Natural killer cell treated with Interleukin-12 subunit alpha and Interleukin-12 subunit beta and Interleukin-15 and Interleukin-18, amount 100 ng/mL, for 72 hours (primary cell): Measurements from ENCODE around the gene KLHL9. TPM values are rescaled to one million over a fixed set of nuclear protein-coding genes. Genes with fewer than 3 reads are reported as not detected.

Experiments used
- ATAC-seq, 2 donors: fragments of 150-1000 bp; cut with Tn5 transposase in 1 of 2; sonication (Bioruptor Pico), chemical (Tn5 transposase) in 1 of 2; 2 replicates each; pipeline ENCODE4 v1.10.0; 2021
- DNase-seq: peaks from one replicate; pipeline ENCODE4 v3.0.0; 2022; ENCODE audit warnings: low spot score
- H3K27ac Mint-ChIP-seq, 2 donors: 1 replicate in 1 of 2; 2 replicates in 1 of 2; pipeline ENCODE4 v1.8.0; 2022; ENCODE audit warnings: mixed read lengths in 2 of 2, mild to moderate bottlenecking in 1 of 2, moderate library complexity in 1 of 2
- H3K27me3 Mint-ChIP-seq, 2 donors: 1 replicate in 1 of 2; 2 replicates in 1 of 2; pipeline ENCODE4 v1.8.0; 2022; ENCODE audit warnings: mixed read lengths in 2 of 2
- H3K36me3 Mint-ChIP-seq: one replicate; pipeline ENCODE4 v1.8.0; 2022; ENCODE audit warnings: mixed read lengths
- H3K4me1 Mint-ChIP-seq, 2 donors: 1 replicate in 1 of 2; 2 replicates in 1 of 2; pipeline ENCODE4 v1.8.0; 2022; ENCODE audit warnings: low read depth in 2 of 2, mixed read lengths in 2 of 2, mild to moderate bottlenecking in 1 of 2
- H3K4me3 Mint-ChIP-seq: one replicate; pipeline ENCODE4 v1.8.0; 2022; ENCODE audit warnings: mixed read lengths
- H3K9me3 Mint-ChIP-seq: 2 replicates; pipeline ENCODE4 v1.8.0; 2022; ENCODE audit warnings: mixed read lengths
- total RNA-seq, 2 donors: library from RNA; stranded (reverse); gene quantifications; one replicate each; pipeline ENCODE4 v1.2.3, GENCODE V29; 2022

KLHL9 gene
- total RNA-seq, 2 donors from 2014 or later = 13.3 to 16.6 TPM

DNA sequence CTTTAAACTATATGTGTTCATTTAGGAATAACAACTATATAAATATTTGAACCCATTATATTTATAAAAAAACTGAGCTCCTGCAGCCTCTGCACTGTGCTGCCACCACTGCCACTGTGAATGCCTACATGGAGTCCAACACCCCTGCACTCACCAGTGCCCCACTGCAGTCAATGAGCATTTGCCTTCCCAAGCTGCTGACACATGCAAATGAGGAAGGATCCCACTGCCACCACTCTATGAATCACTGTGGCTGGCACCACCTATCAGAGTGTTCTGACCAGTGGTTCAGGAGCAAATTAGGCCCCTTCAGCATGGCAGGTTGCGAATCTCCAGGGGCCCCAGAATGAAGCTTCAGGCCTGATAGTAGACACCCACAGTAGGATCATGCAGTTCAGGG lies 39.2 kb downstream of the KLHL9 start:
- H3K4me1 Mint-ChIP-seq = peaks cover 6 to 8% of the 10 kb centered on the region in 2 donors
- DNase-seq (no peak), ATAC-seq (no peak)
- H3K27me3 Mint-ChIP-seq = peaks cover 19 to 47% of the 10 kb centered on the region in 2 donors
- H3K9me3 Mint-ChIP-seq = no peaks in the 10 kb centered on the region
- H3K4me3 Mint-ChIP-seq = no peak overlapping the region
- H3K27ac Mint-ChIP-seq = no peak overlapping the region
- peaks cover 7% of the 10 kb centered on the region for H3K36me3 Mint-ChIP-seq

DNA sequence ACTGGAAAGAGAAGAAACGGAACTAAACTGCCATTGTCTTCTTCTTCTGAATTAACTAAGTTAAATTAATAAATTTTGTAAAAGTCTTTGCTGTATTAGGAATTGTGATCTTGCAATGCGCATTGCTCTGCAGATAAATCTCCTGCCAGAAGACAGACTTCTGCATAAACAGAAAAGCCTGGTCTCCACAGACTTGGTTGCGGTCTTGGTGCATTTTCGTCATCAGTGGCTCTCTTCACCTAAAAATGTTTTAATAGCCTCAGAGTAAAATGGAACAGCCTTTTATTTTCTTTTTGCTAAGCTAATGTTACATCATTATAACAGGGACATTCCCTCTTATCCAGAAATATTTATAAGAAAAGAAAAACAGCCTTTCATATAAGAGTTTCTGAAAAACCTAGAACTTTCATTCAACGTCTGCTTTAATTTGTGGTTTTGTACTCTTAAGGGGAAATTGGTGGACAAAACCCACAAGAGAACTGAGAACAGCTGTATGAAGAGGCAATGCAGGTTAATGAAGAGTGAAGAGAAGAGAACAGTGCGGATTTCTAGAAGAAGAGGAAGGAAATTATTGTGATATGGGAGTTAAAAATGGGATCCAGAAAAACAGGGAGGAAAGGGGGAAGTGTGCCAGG lies 40.2 kb downstream of the KLHL9 start:
- ATAC-seq (no peak), DNase-seq (no peak)
- H3K9me3 Mint-ChIP-seq = no peaks in the 10 kb centered on the region
- no peaks in the 10 kb centered on the region for H3K36me3 Mint-ChIP-seq
- peaks cover 6 to 8% of the 10 kb centered on the region in 2 donors for H3K4me1 Mint-ChIP-seq
- H3K4me3 Mint-ChIP-seq = no peak overlapping the region
- H3K27me3 Mint-ChIP-seq = peaks cover 11 to 38% of the 10 kb centered on the region in 2 donors
- H3K27ac Mint-ChIP-seq = no peak overlapping the region

DNA sequence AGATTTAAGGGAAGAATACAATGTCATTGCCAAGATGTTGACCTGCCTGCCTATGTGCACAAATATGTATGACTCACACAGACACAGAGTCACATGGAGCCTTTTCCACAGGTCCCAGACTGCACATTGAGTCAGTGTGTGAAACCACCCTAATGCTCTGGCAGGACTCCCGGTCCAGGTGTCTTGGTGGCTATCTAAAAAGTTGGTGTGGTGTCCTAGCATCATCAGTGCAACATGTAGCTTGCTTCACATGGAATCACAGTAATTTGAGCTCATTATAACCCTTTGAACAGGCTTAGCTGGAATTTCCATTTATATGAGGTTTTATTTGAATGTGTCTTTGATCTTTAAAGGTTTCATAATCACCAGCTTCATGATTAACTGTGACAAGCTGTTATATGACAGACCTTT lies 40.8 kb downstream of the KLHL9 start:
- H3K36me3 Mint-ChIP-seq = no peaks in the 10 kb centered on the region
- H3K4me1 Mint-ChIP-seq = peaks cover 6 to 8% of the 10 kb centered on the region in 2 donors
- H3K27me3 Mint-ChIP-seq = peaks cover 11 to 35% of the 10 kb centered on the region in 2 donors
- H3K9me3 Mint-ChIP-seq = no peaks in the 10 kb centered on the region
- no peak for DNase-seq
- no peak overlapping the region for H3K4me3 Mint-ChIP-seq
- no peak for ATAC-seq
- H3K27ac Mint-ChIP-seq = no peak overlapping the region

DNA sequence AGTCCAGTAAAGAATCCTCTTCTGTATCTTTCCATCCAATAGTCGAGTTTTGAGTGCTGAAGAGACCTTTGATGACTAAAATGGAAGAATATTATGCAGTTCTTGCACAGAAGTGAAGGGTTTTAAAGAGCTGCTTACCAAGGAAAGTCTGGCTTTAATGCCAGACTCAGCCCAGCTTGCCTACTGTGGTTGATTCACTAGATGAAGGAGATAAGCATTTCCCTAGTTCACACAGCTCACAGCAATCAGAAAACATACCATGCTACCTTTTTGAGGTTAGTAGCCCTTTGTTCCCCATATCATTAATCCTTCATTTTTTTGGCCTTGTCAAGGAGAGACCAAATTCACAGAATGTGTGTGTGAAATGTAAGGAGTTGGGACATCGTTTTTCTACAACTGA lies 45.4 kb downstream of the KLHL9 start:
- H3K27me3 Mint-ChIP-seq = peaks cover 13 to 52% of the 10 kb centered on the region in 2 donors
- H3K4me1 Mint-ChIP-seq = no peaks in the 10 kb centered on the region
- no peak overlapping the region for H3K4me3 Mint-ChIP-seq
- ATAC-seq (no peak), DNase-seq (no peak)
- H3K9me3 Mint-ChIP-seq = no peaks in the 10 kb centered on the region
- H3K36me3 Mint-ChIP-seq = no peaks in the 10 kb centered on the region
- no peak overlapping the region for H3K27ac Mint-ChIP-seq

DNA sequence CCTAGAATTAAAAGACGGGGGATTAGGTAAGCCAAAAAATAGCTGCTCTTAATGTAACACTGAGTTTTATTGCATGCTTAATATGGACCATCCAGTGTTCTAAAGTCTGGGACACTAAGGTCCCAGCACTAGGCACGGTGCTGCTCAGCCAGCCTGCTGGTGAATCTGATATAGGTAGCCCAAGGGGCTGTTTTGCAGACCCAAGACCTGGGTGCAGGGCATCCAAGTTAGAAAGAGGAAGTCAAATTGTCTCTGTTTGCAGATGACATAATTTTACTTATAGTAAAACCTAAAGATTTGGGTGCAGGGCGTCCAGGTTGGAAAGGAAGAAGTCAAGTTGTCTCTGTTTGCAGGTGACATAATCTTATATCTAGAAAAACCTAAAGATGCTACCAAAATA lies 47.9 kb downstream of the KLHL9 start:
- Mint-ChIP-seq H3K4me3 (no peak overlapping the region), H3K36me3 (no peaks in the 10 kb centered on the region), H3K9me3 (no peaks in the 10 kb centered on the region), H3K27me3 (peaks cover 9 to 42% of the 10 kb centered on the region in 2 donors), H3K27ac (no peak overlapping the region), H3K4me1 (no peaks in the 10 kb centered on the region)
- no peak for DNase-seq
- no peak for ATAC-seq

DNA sequence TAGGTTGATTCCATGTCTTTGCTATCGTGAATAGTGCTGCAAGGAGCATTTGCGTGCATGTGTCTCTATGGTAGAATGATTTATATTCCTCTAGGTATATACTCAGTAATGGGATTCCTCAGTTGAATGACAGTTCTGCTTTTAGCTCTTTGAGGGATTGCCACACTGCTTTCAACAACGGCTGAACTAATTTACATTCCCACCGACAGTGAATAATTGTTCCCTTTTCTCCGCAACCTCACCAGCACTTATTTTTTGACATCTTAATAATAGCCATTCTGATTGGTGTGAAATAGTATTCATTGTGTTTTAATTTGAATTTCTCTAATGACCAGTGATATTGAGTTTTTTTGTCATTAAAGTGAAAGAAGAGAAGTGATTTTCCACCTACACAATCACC lies 48.5 kb downstream of the KLHL9 start:
- Mint-ChIP-seq H3K9me3 (no peaks in the 10 kb centered on the region), H3K4me1 (no peaks in the 10 kb centered on the region), H3K27me3 (peaks cover 10 to 38% of the 10 kb centered on the region in 2 donors), H3K4me3 (no peak overlapping the region), H3K36me3 (no peaks in the 10 kb centered on the region), H3K27ac (no peak overlapping the region)
- DNase-seq = no peak
- no peak for ATAC-seq

DNA sequence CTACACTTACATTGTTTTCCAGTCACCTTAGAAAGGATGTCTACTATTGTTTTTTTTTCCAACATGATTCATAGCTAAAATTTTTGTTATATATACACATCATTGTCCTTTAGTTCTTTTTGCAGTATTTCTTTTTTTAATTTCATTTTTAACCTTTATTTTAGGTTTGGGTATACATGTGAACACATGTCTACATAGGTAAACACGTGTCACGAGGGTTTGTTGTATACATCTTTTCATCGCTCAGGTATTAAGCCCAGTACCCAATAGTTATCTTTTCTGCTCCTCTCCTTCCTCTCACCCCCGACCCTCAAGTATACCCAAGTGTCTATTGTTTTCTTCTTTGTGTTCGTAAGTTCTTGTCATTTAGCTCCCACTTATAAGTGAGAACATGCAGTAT lies 49.1 kb downstream of the KLHL9 start:
- no peaks in the 10 kb centered on the region for H3K9me3 Mint-ChIP-seq
- no peak for ATAC-seq
- no peaks in the 10 kb centered on the region for H3K4me1 Mint-ChIP-seq
- H3K27me3 Mint-ChIP-seq = peaks cover 15 to 42% of the 10 kb centered on the region in 2 donors
- H3K36me3 Mint-ChIP-seq = no peaks in the 10 kb centered on the region
- H3K27ac Mint-ChIP-seq = no peak overlapping the region
- DNase-seq = no peak
- no peak overlapping the region for H3K4me3 Mint-ChIP-seq

DNA sequence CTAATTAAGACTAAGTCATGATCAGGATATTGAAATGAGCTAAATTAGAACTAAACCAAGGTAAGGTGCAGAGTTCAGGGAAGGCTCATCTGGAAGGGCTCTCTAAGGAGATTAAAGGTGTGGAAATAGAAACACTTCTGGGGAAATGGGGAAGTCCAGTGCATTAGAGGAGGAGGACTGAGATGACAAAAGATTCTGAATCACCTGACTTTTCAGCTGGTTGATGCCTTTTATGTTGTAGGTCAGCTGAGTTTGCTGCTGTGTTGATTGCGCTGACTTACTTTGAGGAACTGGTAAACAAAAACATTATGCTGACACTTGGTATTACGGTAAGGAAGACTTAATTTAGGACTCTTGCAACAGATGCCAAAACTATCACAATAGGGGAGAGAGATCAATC lies 53.9 kb downstream of the KLHL9 start:
- DNase-seq (no peak), ATAC-seq (no peak)
- Mint-ChIP-seq H3K27ac (no peak overlapping the region), H3K4me3 (no peak overlapping the region), H3K4me1 (no peaks in the 10 kb centered on the region), H3K9me3 (no peaks in the 10 kb centered on the region), H3K27me3 (peaks cover 18 to 43% of the 10 kb centered on the region in 2 donors), H3K36me3 (no peaks in the 10 kb centered on the region)

Other genes with a start within 250 kb of the KLHL9 start
- not detected for gene IFNW1, start 193.6 kb downstream of the KLHL9 start, total RNA-seq
- not detected for gene IFNA21, start 168.7 kb downstream of the KLHL9 start, total RNA-seq
- gene IFNA4, start 147.8 kb downstream of the KLHL9 start, total RNA-seq = not detected
- gene IFNA7, start 133.2 kb downstream of the KLHL9 start, total RNA-seq = not detected
- not detected for gene IFNA10, start 128.3 kb downstream of the KLHL9 start, total RNA-seq
- gene IFNA16, start 118.1 kb downstream of the KLHL9 start, total RNA-seq = not detected
- not detected for gene IFNA17, start 107.2 kb downstream of the KLHL9 start, total RNA-seq
- not detected for gene IFNA14, start 95.4 kb downstream of the KLHL9 start, total RNA-seq
- not detected for gene IFNA5, start 30.1 kb downstream of the KLHL9 start, total RNA-seq
- not detected for gene IFNA6, start 15.5 kb upstream of the KLHL9 start, total RNA-seq
- gene IFNA13, start 32.7 kb upstream of the KLHL9 start, total RNA-seq = not detected
- not detected for gene IFNA2, start 50.0 kb upstream of the KLHL9 start, total RNA-seq
- gene IFNA8, start 73.7 kb upstream of the KLHL9 start, total RNA-seq = not detected
- gene IFNA1, start 105.0 kb upstream of the KLHL9 start, total RNA-seq = not detected
- gene IFNE, start 146.9 kb upstream of the KLHL9 start, total RNA-seq = not detected